SU-DHL-6 (cell line): Measurements from ENCODE around the gene ARHGAP27.

Experiments used
- H2AFZ ChIP-seq: fragments of 200-600 bp; sonication (generic); 2 replicates; pipeline ENCODE4 v1.6.1; 2014; ENCODE audit warnings: low read depth, mild to moderate bottlenecking, moderate library complexity, mixed read lengths, antibody characterized with exemption, low read length; ENCODE audit not compliant: severe bottlenecking
- H3F3A ChIP-seq: fragments of 200-600 bp; shearing (Covaris generic); 2 replicates; pipeline ENCODE4 v1.6.0; 2016; ENCODE audit warnings: antibody characterized with exemption, mild to moderate bottlenecking; ENCODE audit not compliant: insufficient read depth
- H3K27ac ChIP-seq: fragments of 200-600 bp; sonication (generic); 2 replicates; pipeline ENCODE4 v1.5.1; 2016; ENCODE audit warnings: low read depth, mild to moderate bottlenecking, low read length, moderate library complexity, mixed read lengths
- H3K27me3 ChIP-seq: fragments of 200-600 bp; sonication (generic), shearing (Covaris generic); 2 replicates; pipeline ENCODE4 v1.6.0; 2014; ENCODE audit warnings: mild to moderate bottlenecking, low read length
- H3K36me3 ChIP-seq: fragments of 200-600 bp; sonication (generic); 2 replicates; pipeline ENCODE4 v1.6.1; 2014; ENCODE audit warnings: mild to moderate bottlenecking, low read length, mixed read lengths
- H3K4me2 ChIP-seq: fragments of 300-600, 200-600 bp; shearing (Covaris generic), sonication (generic); 2 replicates; pipeline ENCODE4 v1.6.0; 2014; ENCODE audit warnings: low read length, low read depth, mild to moderate bottlenecking; ENCODE audit not compliant: poor library complexity, severe bottlenecking
- H3K4me3 ChIP-seq: fragments of 200-600 bp; sonication (generic); 2 replicates; pipeline ENCODE4 v1.5.1; 2014; ENCODE audit warnings: antibody characterized with exemption, low read length, mild to moderate bottlenecking, mixed read lengths; ENCODE audit not compliant: insufficient read depth, poor library complexity, severe bottlenecking
- H3K79me2 ChIP-seq: fragments of 200-600 bp; sonication (generic); 2 replicates; pipeline ENCODE4 v1.6.1; 2014; ENCODE audit warnings: mild to moderate bottlenecking, low read length, moderate library complexity; ENCODE audit not compliant: insufficient read depth
- H3K9ac ChIP-seq: fragments of 200-600 bp; sonication (generic); 2 replicates; pipeline ENCODE4 v1.7.0; 2014; ENCODE audit warnings: mild to moderate bottlenecking, low read length
- H3K9me2 ChIP-seq: fragments of 200-600 bp; sonication (generic); replicated peaks from 2 replicates; pipeline ENCODE4 v1.6.1; 2014; ENCODE audit warnings: low read length; ENCODE audit not compliant: insufficient read depth
- H3K9me3 ChIP-seq: fragments of 200-600 bp; sonication (generic); 2 replicates; pipeline ENCODE4 v1.6.1; 2014; ENCODE audit warnings: low read length, mixed read lengths; ENCODE audit not compliant: insufficient read depth
- H4K20me1 ChIP-seq: fragments of 200-600 bp; sonication (generic); 2 replicates; pipeline ENCODE4 v1.6.1; 2014; ENCODE audit warnings: low read depth, mild to moderate bottlenecking, antibody characterized with exemption, low read length, moderate library complexity, mixed read lengths
- EZH2phosphoT487 ChIP-seq: fragments of 200-600 bp; sonication (generic), shearing (Covaris generic); conservative IDR thresholded peaks from 2 replicates; pipeline ENCODE4 v1.6.1; 2018; ENCODE audit warnings: mild to moderate bottlenecking, antibody characterized with exemption, low read length, moderate library complexity, mixed read lengths
- TF ChIP-seq, protein P1 (sequence below): fragments of 200-600 bp; sonication (generic); IDR thresholded peaks from one replicate; pipeline ENCODE4 v1.5.1; 2017; ENCODE audit warnings: antibody characterized with exemption, mild to moderate bottlenecking, low read length, moderate library complexity; ENCODE audit not compliant: insufficient read depth, poor library complexity, severe bottlenecking

ARHGAP27 gene

DNA sequence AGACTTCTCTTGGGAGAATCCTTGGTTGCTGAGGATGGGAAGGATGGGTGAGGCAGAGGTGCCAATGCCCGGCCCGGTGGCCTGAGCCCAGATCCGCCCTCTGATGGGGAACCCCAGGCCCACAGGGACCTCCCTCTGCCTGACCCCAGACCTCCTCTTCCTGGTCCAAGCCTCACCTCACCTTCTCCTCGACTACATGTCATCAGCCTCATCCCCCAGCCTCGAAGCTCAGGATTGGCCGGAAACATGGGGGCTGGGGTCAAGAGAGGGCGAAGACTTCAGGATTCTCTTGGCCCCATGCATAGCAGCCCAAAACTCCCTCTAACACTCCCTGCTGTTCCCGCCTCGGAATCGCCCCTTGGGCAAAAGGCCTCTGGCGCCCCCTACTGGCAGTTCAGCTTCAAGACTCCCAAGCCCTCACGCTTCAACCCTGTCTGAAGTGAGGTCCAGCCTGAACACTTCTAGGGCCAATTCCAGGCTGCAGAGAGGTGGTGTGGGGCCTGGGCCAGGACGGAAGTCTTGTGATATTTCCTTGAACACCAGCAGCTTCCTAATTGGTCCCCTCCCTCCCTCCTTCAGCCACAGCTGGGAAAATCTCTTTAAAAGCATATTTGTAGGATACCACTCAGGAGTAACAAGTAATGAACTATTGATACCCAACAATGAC, 47.2 kb downstream of the ARHGAP27 start:
- no peaks in the 10 kb centered on the region for H3K9me2 ChIP-seq
- H3K36me3 ChIP-seq: no peaks in the 10 kb centered on the region
- no peak overlapping the region for H3K27ac ChIP-seq
- TF ChIP-seq, protein P1, sequence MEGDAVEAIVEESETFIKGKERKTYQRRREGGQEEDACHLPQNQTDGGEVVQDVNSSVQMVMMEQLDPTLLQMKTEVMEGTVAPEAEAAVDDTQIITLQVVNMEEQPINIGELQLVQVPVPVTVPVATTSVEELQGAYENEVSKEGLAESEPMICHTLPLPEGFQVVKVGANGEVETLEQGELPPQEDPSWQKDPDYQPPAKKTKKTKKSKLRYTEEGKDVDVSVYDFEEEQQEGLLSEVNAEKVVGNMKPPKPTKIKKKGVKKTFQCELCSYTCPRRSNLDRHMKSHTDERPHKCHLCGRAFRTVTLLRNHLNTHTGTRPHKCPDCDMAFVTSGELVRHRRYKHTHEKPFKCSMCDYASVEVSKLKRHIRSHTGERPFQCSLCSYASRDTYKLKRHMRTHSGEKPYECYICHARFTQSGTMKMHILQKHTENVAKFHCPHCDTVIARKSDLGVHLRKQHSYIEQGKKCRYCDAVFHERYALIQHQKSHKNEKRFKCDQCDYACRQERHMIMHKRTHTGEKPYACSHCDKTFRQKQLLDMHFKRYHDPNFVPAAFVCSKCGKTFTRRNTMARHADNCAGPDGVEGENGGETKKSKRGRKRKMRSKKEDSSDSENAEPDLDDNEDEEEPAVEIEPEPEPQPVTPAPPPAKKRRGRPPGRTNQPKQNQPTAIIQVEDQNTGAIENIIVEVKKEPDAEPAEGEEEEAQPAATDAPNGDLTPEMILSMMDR: peak; percentile 92
- no peak for TF ChIP-seq EZH2phosphoT487
- no peak overlapping the region for H3K9ac ChIP-seq
- no peak overlapping the region for H2AFZ ChIP-seq
- H3K9me3 ChIP-seq: no peaks in the 10 kb centered on the region
- no peaks in the 10 kb centered on the region for H3F3A ChIP-seq
- H3K4me2 ChIP-seq: no peak overlapping the region
- H4K20me1 ChIP-seq: no peaks in the 10 kb centered on the region
- H3K79me2 ChIP-seq: no peaks in the 10 kb centered on the region
- H3K4me3 ChIP-seq: no peak overlapping the region
- no peaks in the 10 kb centered on the region for H3K27me3 ChIP-seq

DNA sequence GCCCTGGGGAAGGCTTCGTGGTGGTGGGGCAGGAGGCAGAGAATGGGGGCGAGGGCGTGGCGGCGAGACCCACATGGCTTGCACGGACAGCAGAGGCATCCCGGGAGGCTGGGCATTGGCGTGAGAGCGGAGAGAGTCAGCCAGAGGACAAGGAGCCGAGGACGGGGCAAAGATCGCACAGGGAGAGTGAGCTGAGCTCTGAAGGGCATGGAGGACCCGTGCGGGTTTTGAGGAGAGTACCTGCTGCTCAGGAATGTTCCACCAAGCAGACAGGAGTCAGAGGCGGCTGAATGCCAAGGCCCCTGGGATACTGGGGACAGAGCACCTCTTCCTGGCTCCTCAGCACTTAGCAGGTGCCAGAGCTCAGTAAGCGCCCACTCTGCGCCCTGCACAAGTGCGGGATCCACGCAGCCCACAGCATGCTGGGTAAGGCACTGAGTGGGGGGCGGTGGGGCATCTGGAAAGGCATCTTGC, 47.8 kb downstream of the ARHGAP27 start:
- H3K27ac ChIP-seq: no peak overlapping the region
- no peak overlapping the region for H3K4me2 ChIP-seq

DNA sequence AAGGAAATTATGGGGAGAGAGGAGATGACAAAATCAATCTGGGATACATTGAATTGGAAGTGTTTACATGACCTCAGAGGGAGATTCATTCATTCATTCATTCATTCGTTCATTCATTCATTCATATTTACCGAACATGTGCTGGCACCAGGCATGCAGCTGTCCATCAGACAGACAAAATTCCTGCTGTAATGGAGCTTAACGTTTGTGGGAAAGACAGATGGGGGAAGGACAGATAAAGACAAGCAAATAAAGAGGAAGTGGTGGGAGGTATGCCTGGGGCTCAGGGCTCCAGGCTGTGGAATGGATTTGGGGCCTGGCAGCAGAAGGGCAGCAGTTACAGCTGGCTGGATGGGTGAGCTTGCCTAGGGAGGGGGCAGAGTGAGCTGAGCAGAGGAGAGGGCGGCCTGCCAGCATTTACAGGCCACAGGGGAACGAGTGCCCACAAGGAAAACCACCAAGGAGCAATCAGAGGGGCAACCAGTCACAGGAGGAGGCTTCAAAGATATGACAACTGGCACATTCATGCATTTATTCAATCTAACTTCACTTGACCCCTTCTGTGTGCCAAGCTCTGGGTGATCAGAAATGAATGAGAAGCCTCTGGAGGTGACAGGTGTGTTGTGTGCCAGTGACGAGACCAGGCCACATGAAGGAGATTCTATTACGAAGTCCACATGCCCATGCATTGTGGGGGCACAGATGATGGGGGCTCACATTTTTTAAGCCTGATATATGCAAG, 48.5 kb downstream of the ARHGAP27 start:
- H2AFZ ChIP-seq: no peak overlapping the region
- no peaks in the 10 kb centered on the region for H3F3A ChIP-seq
- TF ChIP-seq, protein P1: no peak
- no peak for TF ChIP-seq EZH2phosphoT487
- H3K36me3 ChIP-seq: no peaks in the 10 kb centered on the region
- no peaks in the 10 kb centered on the region for H3K27me3 ChIP-seq
- no peaks in the 10 kb centered on the region for H3K9me3 ChIP-seq
- no peak overlapping the region for H3K27ac ChIP-seq
- H3K4me2 ChIP-seq: no peak overlapping the region
- H3K9me2 ChIP-seq: no peaks in the 10 kb centered on the region
- H3K4me3 ChIP-seq: no peak overlapping the region
- H3K9ac ChIP-seq: no peak overlapping the region
- no peaks in the 10 kb centered on the region for H4K20me1 ChIP-seq
- no peaks in the 10 kb centered on the region for H3K79me2 ChIP-seq

More for the DNA sequence above, 47.8 kb downstream of the ARHGAP27 start:
- Histone ChIP-seq H3K9me3 (no peaks in the 10 kb centered on the region), H3K9me2 (no peaks in the 10 kb centered on the region), H3K36me3 (no peaks in the 10 kb centered on the region), H3K79me2 (no peaks in the 10 kb centered on the region), H3F3A (no peaks in the 10 kb centered on the region), H4K20me1 (no peaks in the 10 kb centered on the region), H2AFZ (no peak overlapping the region), H3K9ac (no peak overlapping the region), H3K4me3 (no peak overlapping the region), H3K27me3 (no peaks in the 10 kb centered on the region)
- no peak for TF ChIP-seq EZH2phosphoT487
- TF ChIP-seq, protein P1: no peak
